Measurements from ENCODE around the gene MGST2. TPM values are rescaled to one million over a fixed set of nuclear protein-coding genes. Genes with fewer than 3 reads are reported as not detected.

MGST2 gene
- total RNA-seq, 2 donors from 2014 or later: 101 to 135 TPM

DNA sequence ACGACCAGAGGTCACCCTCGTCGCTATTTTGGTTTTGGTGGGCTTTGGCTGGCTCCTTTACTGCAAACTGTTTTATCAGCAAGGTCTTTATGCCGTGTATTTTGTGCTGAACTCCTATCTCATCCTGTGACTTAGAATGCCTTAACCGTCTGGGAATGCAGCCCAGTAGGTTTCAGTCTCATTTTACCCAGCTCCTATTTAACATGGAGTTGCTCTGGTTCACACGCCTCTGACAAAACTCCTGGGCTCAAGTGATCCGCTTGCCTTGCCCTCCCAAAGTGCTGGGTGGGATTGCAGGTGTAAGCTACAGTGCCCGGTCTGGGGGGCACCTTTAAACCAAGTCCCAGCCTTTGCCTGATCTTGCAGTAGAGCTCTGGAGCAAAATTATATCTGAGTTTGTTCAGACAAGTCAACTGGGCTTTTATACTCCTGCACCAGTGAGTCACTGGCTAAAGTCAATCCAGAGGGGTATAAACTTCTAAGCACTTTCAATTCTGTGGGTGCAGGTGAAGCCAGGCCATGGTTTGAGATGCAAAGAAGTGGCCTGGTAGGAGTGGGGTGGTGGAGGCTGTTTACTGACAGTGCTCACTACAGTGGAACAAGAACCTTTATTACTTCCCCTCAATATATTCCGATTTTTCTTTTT is 50.2 kb downstream of the MGST2 start:
- Histone ChIP-seq H3K27ac (no peak overlapping the region), H3K4me3 (no peak overlapping the region), H3K9me3 (no peaks in the 10 kb centered on the region), H3K27me3 (replicated peaks; ENCODE audit: insufficient read depth) (no peaks in the 10 kb centered on the region), H3K36me3 (peaks cover 0 to 4% of the 10 kb centered on the region in 2 donors), H3K4me1 (replicated peaks) (no peaks in the 10 kb centered on the region)
- WGBS: 83% methylated on average over 9 of the region's 9 CpGs
- intact Hi-C loops (cut with DNase I): no loop called here
- no peak for DNase-seq (ENCODE audit: low spot score)
- TF ChIP-seq, protein P1, sequence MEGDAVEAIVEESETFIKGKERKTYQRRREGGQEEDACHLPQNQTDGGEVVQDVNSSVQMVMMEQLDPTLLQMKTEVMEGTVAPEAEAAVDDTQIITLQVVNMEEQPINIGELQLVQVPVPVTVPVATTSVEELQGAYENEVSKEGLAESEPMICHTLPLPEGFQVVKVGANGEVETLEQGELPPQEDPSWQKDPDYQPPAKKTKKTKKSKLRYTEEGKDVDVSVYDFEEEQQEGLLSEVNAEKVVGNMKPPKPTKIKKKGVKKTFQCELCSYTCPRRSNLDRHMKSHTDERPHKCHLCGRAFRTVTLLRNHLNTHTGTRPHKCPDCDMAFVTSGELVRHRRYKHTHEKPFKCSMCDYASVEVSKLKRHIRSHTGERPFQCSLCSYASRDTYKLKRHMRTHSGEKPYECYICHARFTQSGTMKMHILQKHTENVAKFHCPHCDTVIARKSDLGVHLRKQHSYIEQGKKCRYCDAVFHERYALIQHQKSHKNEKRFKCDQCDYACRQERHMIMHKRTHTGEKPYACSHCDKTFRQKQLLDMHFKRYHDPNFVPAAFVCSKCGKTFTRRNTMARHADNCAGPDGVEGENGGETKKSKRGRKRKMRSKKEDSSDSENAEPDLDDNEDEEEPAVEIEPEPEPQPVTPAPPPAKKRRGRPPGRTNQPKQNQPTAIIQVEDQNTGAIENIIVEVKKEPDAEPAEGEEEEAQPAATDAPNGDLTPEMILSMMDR (IDR thresholded peaks at IDR 0.05): no peak
- TF ChIP-seq POLR2A (IDR thresholded peaks at IDR 0.05) (no peak), POLR2AphosphoS5 (IDR thresholded peaks at IDR 0.05) (no peak)

DNA sequence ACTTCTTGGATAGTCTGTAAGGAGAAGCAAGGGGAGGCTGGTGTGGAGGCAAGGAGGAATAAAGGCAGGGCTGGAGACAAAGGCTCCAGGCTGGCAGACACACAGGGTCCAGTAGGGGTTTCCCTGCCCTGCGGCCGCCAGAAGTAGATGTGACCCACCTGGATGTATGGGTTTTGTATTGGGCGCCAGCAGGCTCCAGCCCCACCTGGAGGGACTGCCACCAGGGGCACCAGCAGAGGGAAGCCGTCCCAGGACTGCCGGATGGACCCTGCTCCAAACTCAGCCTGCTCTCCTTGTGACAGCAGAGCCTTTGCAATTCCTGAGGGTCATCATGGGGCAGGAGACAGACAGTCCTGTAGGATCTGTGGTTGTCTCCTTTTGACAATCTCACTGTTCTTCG is 52.7 kb downstream of the MGST2 start:
- 97% methylated on average over 6 of the region's 6 CpGs for WGBS
- H3K9me3 ChIP-seq: no peaks in the 10 kb centered on the region

DNA sequence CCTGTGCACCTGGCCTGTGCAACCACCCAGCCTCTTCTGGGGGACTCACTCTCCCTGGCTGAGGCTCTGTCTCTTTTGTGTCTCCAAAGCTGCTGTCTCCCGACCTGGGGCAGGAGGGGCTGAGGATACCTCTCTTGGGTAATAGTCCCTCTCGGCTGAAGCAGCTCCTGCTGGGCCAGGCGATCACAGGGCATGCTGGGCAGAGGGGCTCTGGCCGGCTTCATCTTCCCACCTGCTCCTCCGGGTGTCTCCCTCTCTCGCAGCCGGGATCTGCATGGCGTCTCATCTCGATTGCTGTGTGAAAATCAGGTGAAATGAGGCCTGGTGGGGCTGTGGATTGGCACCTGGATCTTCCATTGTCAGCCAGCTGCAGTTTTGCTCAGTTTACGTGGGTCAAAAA is 53.2 kb downstream of the MGST2 start:
- no peak overlapping the region for H3K27ac ChIP-seq
- no peak for DNase-seq (ENCODE audit: low spot score)
- no peaks in the 10 kb centered on the region for H3K27me3 ChIP-seq (replicated peaks; ENCODE audit: insufficient read depth)
- TF ChIP-seq POLR2A (IDR thresholded peaks at IDR 0.05) (no peak), POLR2AphosphoS5 (IDR thresholded peaks at IDR 0.05) (no peak)
- TF ChIP-seq, protein P1 (IDR thresholded peaks at IDR 0.05): no peak
- peaks cover 0 to 4% of the 10 kb centered on the region in 2 donors for H3K36me3 ChIP-seq
- WGBS: 82% methylated on average over 10 of the region's 10 CpGs
- no peaks in the 10 kb centered on the region for H3K4me1 ChIP-seq (replicated peaks)
- no peak overlapping the region for H3K4me3 ChIP-seq
- H3K9me3 ChIP-seq: no peaks in the 10 kb centered on the region
- intact Hi-C loops (cut with DNase I): no loop called here

More for the DNA sequence above, 52.7 kb downstream of the MGST2 start:
- Histone ChIP-seq H3K4me1 (replicated peaks) (no peaks in the 10 kb centered on the region), H3K27me3 (replicated peaks; ENCODE audit: insufficient read depth) (no peaks in the 10 kb centered on the region), H3K27ac (no peak overlapping the region), H3K4me3 (no peak overlapping the region), H3K36me3 (peaks cover 0 to 4% of the 10 kb centered on the region in 2 donors)
- intact Hi-C loops (cut with DNase I): no loop called here
- TF ChIP-seq POLR2AphosphoS5 (IDR thresholded peaks at IDR 0.05) (no peak), POLR2A (IDR thresholded peaks at IDR 0.05) (no peak)
- TF ChIP-seq, protein P1 (IDR thresholded peaks at IDR 0.05): no peak
- DNase-seq (ENCODE audit: low spot score): no peak

DNA sequence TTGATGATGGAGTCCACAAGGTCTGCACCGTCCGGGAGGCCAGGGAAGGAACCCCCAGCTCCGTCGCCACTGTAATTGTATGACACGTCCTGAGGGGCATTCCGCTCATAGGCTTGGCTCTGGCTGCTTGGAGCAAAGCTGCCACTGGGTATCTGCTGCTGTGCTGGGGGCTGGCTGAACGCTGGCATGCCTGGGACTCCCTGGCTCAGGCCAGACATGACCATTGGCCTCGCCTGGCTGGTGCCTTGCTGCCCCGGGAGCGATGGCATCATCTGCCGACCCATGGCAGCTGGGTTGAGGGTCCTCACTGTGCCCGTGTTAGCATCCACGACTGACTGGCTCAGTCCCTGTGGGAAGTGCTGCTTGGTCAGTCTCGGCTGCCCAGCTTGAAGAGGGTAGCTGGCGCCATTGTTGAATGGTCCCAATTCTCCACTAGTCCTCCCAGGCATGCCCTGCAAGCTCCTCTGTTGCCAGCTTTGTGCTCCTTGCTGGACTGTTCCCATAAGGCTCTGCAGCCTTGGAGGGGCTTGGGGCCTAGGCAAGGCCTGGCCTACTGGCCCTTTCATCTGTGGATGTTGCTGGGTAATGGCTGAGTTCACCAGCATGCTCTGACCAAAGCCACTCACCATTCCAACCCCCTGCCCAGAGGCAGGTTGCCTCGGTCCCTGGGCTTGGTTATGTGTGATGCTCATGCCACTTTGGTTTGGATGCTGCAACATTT is 53.9 kb downstream of the MGST2 start:
- TF ChIP-seq POLR2AphosphoS5 (IDR thresholded peaks at IDR 0.05) (no peak), POLR2A (IDR thresholded peaks at IDR 0.05) (no peak)
- TF ChIP-seq, protein P1 (IDR thresholded peaks at IDR 0.05): no peak
- no peak overlapping the region for H3K27ac ChIP-seq
- no peak for DNase-seq (ENCODE audit: low spot score)
- H3K4me3 ChIP-seq: no peak overlapping the region
- H3K9me3 ChIP-seq: no peaks in the 10 kb centered on the region
- H3K36me3 ChIP-seq: peaks cover 0 to 4% of the 10 kb centered on the region in 2 donors
- no peaks in the 10 kb centered on the region for H3K27me3 ChIP-seq (replicated peaks; ENCODE audit: insufficient read depth)
- WGBS: 92% methylated on average over 16 of the region's 16 CpGs
- H3K4me1 ChIP-seq (replicated peaks): no peaks in the 10 kb centered on the region
- intact Hi-C loops (cut with DNase I): no loop called here

Data from prostate gland (tissue), 2 donors.